ENCODE measurements around the gene RAB11B.
"Not testable (repeated sequence)": the region's sequence is repeated elsewhere in the genome, so short reads cannot be mapped to it uniquely, and the experiment has no call there.

Gene RAB11B

DNA sequence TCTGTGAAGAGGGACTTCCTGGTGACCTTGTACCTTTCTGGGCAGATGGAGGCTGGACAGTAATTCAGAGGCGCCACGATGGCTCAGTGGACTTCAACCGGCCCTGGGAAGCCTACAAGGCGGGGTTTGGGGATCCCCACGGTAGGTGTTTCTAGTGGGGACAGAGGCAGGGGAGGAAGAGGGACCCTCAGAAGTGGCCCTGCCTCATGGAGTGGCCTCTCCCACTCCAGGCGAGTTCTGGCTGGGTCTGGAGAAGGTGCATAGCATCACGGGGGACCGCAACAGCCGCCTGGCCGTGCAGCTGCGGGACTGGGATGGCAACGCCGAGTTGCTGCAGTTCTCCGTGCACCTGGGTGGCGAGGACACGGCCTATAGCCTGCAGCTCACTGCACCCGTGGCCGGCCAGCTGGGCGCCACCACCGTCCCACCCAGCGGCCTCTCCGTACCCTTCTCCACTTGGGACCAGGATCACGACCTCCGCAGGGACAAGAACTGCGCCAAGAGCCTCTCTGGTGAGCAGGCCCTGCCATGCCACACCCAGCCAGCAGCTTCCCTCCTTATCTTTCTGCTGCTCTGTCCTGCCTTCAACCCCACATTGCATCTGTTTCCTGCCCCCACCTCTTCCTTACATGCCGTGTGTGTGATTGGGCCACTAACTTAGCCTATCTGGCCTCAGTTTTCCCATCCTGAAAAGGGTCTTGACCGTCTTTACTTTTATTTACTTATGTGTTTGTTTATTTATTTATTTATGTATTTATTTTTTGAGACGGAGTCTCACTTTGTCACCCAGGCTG is 19.0 kb upstream of the RAB11B start:
- DNase-seq = no peak

- no peak for DNase-seq
Measured at GRCh38 chr19:8373867-8374813, 16.0 kb upstream of the RAB11B start.

GRCh38 chr19:8375766-8376165 is 14.4 kb upstream of the RAB11B start:
- not testable (repeated sequence) for DNase-seq

DNA sequence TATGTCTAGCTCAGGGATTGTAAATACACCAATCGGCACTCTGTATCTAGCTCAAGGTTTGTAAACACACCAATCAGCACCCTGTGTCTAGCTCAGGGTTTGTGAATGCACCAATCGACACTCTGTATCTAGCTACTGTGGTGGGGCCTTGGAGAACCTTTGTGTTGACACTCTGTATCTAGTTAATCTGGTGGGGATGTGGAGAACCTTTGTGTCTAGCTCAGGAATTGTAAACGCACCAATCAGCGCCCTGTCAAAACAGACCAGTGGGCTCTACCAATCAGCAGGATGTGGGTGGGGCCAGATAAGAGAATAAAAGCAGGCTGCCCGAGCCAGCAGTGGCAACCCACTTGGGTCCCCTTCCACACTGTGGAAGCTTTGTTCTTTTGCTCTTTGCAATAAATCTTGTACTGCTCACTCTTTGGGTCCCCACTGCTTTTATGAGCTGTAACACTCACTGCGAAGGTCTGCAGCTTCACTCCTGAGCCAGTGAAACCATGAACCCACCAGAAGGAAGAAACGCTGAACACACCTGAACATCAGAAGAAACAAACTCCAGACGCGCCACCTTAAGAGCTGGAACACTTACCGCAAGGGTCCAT is 13.7 kb upstream of the RAB11B start:
- DNase-seq = not testable (repeated sequence)

DNA sequence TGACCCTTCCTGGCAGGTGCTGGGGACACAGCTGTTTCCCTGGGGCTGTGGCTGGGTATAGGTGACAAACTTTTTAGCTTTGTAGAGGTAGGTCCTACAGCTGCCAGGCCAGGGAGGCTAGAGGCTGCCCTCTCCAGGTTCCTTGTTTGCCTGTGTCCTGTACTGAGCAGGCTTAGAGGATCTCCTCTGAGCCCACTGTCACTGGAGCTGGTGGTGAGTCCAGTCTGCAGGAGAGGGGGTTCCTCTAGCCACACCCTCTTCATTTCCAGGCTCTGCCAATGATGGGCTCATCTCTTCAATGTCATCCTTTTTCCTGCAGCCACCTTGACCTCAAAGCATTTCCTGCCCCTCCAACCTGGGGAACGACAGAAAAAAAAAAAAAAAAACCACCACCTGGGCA is 12.6 kb upstream of the RAB11B start:
- no peak for DNase-seq

DNA sequence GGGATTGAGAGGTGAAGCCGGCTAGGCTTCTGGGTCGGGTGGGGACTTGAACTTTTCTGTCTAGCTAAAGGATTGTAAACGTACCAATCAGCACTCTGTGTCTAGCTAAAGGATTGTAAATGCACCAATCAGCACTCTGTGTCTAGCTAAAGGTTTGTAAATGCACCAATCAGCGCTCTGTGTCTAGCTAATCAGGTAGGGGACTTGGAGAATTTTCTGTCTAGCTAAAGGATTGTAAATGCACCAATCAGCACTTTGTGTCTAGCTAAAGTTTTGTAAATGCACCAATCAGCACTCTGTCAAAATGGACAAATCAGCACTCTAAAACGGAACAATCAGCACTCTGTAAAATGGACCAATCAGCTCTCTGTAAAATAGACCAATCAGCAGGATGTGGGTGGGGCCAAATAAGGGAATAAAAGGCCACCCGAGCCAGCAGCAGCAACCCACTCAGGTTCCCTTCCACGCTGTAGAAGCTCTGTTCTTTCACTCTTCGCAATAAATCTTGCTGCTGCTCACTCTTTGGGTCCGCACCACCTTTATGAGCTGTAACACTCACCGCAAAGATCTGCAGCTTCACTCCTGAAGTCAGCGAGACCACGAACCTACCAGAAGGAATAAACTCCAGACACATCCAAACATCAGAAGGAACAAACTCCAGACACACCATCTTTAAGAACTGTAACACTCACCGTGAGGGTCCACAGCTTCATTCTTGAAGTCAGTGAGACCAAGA is 10.8 kb upstream of the RAB11B start:
- not testable (repeated sequence) for DNase-seq

DNA sequence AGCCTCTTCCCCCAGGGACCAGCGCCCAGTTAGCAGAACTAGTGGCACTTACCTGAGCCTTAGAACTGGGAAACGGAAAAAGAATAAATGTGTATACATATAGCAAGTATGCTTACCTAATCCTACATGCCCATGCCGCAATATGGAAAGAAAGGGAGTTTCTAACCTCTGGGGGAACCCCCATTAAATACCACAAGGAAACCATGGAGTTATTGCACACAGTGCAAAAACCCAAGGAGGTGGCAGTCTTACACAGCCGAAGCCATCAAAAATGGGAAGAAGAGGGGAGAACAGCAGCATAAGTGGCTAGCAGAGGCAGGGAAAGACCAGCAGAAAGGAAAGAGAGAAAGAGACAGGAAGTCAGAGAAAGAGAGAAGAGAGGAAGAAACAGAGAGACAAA is 5.6 kb upstream of the RAB11B start:
- not testable (repeated sequence) for DNase-seq

- not testable (repeated sequence) for DNase-seq
Measured at GRCh38 chr19:8385103-8385502, 5.1 kb upstream of the RAB11B start.

DNA sequence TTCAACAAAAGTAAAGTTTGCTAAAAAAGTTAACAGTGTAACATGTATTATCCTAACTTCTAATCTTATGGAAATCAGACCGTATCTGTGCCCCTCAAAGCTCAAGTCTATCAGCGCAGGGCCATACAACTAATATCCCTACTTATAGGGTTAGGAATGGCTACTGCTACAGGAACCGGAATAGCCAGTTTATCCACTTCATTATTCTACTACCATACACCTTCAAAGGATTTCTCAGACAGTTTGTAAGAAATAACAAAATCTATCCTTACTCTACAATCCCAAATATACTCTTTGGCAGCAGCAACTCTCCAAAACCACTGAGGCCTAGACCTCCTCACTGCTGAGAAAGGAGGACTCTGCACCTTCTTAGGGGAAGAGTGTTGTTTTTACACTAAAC is 4.6 kb upstream of the RAB11B start:
- DNase-seq = not testable (repeated sequence)

DNA sequence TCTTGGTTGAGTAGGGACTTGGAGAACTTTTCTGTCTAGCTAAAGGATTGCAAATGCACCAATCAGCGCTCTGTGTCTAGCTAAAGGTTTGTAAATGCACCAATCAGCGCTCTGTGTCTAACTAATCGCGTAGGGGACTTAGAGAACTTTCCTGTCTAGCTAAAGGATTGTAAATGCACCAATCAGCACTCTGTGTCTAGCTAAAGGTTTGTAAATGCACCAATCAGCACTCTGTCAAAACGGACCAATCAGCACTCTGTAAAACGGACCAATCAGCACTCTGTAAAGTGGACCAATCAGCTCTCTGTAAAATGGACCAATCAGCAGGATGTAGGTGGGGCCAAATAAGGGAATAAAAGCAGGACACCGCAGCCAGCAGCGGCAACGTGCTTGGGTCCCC is 3.7 kb upstream of the RAB11B start:
- DNase-seq = not testable (repeated sequence)

GRCh38 chr19:8386990-8387389 is 3.2 kb upstream of the RAB11B start:
- DNase-seq = no peak

- no peak for DNase-seq
Measured at GRCh38 chr19:8387688-8388611, 2.2 kb upstream of the RAB11B start.

DNA sequence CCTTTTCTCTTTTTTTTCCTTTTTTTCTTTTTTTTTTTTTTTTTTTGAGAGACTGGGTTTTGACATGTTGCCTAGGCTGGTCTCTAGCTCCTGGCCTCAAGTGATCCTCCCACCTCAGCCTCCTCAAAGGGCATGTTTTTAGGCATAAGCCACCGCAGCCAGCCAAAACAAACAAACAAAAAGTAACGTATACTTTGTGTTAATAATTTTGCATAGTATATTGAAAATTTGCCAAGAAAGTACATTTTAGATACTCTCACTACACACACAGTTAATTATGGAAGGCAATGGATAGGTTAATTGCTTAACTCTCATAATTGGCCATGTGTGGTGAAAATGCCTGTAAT is 1.6 kb upstream of the RAB11B start:
- DNase-seq = no peak

DNA sequence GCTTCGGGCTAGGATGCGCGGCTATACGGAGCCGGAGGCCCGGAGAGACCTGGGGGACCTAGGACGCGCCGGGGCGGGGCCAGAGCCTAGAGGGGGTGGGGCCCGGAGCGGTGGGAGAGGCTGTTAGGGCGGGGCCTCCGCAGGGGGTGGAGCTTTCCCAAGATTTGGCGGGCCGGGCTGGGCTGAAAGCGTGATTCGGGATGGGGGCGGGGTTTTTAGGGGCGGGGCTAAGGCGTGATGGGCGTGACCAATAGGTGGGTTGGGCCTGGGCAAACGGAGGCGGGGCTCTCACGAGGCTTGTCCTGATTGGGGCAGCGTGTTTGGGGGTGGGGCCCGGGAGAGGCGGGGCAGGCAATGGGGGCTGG is 439 bp downstream of the RAB11B start:
- DNase-seq = peak; percentile 70

GRCh38 chr19:8391198-8392016 is 1.2 kb downstream of the RAB11B start:
- DNase-seq = no peak

- DNase-seq = no peak
Measured at GRCh38 chr19:8392017-8392591, 1.9 kb downstream of the RAB11B start.

DNA sequence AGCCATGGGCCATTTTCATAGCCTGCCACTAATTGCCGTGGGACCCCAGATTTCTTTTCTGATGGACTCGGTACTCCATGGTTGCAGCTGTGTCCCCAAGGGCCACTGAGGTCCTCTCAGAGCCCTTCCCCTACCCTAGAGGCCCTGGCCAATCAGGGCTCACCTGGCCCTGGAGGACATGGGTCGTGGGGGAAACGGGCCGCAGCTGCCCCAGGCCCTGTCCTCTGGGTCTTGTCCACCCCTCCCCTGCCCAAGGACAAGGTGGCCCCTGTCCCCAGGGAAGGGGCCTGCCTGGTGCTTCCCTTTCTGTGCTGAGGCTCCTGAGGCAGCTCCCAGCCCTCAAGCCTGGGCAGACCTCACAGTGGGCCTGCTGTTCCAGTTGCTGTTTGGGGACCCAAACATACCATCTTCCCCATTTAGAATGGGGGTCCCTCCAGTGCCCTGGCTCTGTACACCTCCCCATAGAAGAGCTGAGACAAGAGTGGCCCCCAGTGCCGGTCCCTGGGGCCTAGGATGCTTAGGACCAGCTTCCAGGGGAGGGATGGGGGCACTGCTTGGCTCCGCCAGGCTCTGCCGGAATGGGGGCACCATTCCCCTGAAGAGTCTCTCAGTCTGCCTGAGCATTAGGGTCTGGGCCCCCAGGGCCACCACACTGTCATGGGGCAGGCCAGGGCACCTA is 3.2 kb downstream of the RAB11B start:
- no peak for DNase-seq

GRCh38 chr19:8393871-8394250 is 3.7 kb downstream of the RAB11B start:
- DNase-seq = no peak

GRCh38 chr19:8395621-8396082 is 5.5 kb downstream of the RAB11B start:
- no peak for DNase-seq

- DNase-seq = no peak
Measured at GRCh38 chr19:8396185-8396562, 6.0 kb downstream of the RAB11B start.

All from 8988T (cell line).